ENCODE measurements around the gene SBNO1.
"Not testable (repeated sequence)": the region's sequence is repeated elsewhere in the genome, so short reads cannot be mapped to it uniquely, and the experiment has no call there.

SBNO1 gene

GRCh38 chr12:123364532-123365024 is at the start of gene SBNO1:
TSS of gene SBNO1 (minus strand) at chr12:123364847. CDS start at chr12:123350441, 14,406 bp downstream.
- DNase-seq (ENCODE audit: low read depth): peak; percentile 88

GRCh38 chr12:123410041-123410412 is 45.4 kb upstream of the SBNO1 start:
- no peak for DNase-seq (ENCODE audit: low read depth)

GRCh38 chr12:123409284-123410040 is 44.8 kb upstream of the SBNO1 start:
- not testable (repeated sequence) for DNase-seq (ENCODE audit: low read depth)

GRCh38 chr12:123408619-123409018 is 44.0 kb upstream of the SBNO1 start:
- DNase-seq (ENCODE audit: low read depth): not testable (repeated sequence)

- DNase-seq (ENCODE audit: low read depth): not testable (repeated sequence)
These were observed 43.3 kb upstream of the SBNO1 start for GRCh38 chr12:123407934-123408333.

GRCh38 chr12:123407269-123407668 is 42.6 kb upstream of the SBNO1 start:
- not testable (repeated sequence) for DNase-seq (ENCODE audit: low read depth)

GRCh38 chr12:123404581-123404980 is 39.9 kb upstream of the SBNO1 start:
- no peak for DNase-seq (ENCODE audit: low read depth)

GRCh38 chr12:123401753-123402683 is 37.4 kb upstream of the SBNO1 start:
- no peak for DNase-seq (ENCODE audit: low read depth)

GRCh38 chr12:123399255-123399617 is 34.6 kb upstream of the SBNO1 start:
- no peak for DNase-seq (ENCODE audit: low read depth)

GRCh38 chr12:123398550-123399254 is 34.1 kb upstream of the SBNO1 start:
- no peak for DNase-seq (ENCODE audit: low read depth)

- no peak for DNase-seq (ENCODE audit: low read depth)
These were observed 33.5 kb upstream of the SBNO1 start for GRCh38 chr12:123398177-123398549.

GRCh38 chr12:123397400-123397799 is 32.8 kb upstream of the SBNO1 start:
- no peak for DNase-seq (ENCODE audit: low read depth)

- DNase-seq (ENCODE audit: low read depth): no peak
These were observed 32.3 kb upstream of the SBNO1 start for GRCh38 chr12:123396954-123397353.

- DNase-seq (ENCODE audit: low read depth): no peak
These were observed 31.9 kb upstream of the SBNO1 start for GRCh38 chr12:123396543-123396942.

- no peak for DNase-seq (ENCODE audit: low read depth)
These were observed 30.6 kb upstream of the SBNO1 start for GRCh38 chr12:123395236-123395635.

- DNase-seq (ENCODE audit: low read depth): no peak
These were observed 29.1 kb upstream of the SBNO1 start for GRCh38 chr12:123393747-123394146.

- no peak for DNase-seq (ENCODE audit: low read depth)
These were observed 27.1 kb upstream of the SBNO1 start for GRCh38 chr12:123391546-123392343.

GRCh38 chr12:123390498-123391426 is 26.1 kb upstream of the SBNO1 start:
- DNase-seq (ENCODE audit: low read depth): no peak

- DNase-seq (ENCODE audit: low read depth): peak; percentile 25
These were observed 25.1 kb upstream of the SBNO1 start for GRCh38 chr12:123389560-123390351.
